ENCODE measurements around the gene ADAMTS6.

The ADAMTS6 gene

GRCh38 chr5:65101632-65102100, 380.1 kb downstream of the ADAMTS6 start:
- no peak for DNase-seq

- DNase-seq = peak; percentile 41
These were observed 380.6 kb downstream of the ADAMTS6 start for GRCh38 chr5:65100911-65101631.
